KMS-11 (cell line): ENCODE data around the gene POU3F1.

Experiments
- H2AFZ ChIP-seq: fragments of 200-600 bp; sonication (generic); 2 replicates; pipeline ENCODE4 v1.6.1; 2016; ENCODE audit warnings: antibody characterized with exemption, mixed run types, low read depth
- H3K27ac ChIP-seq: fragments of 200-600 bp; sonication (generic); 2 replicates; pipeline ENCODE4 v1.6.1; 2016; ENCODE audit warnings: mild to moderate bottlenecking, mixed run types
- H3K27me3 ChIP-seq: fragments of 200-600 bp; sonication (generic); 2 replicates; pipeline ENCODE4 v1.6.1; 2017; ENCODE audit warnings: mild to moderate bottlenecking, low read depth, mixed run types, moderate library complexity; ENCODE audit not compliant: insufficient read depth
- H3K36me3 ChIP-seq: fragments of 200-600 bp; sonication (generic); 2 replicates; pipeline ENCODE4 v1.6.1; 2017; ENCODE audit warnings: mild to moderate bottlenecking, mixed run types; ENCODE audit not compliant: insufficient read depth
- H3K4me1 ChIP-seq: fragments of 200-600 bp; sonication (generic); 2 replicates; pipeline ENCODE4 v1.6.1; 2016; ENCODE audit warnings: mild to moderate bottlenecking, low read depth, mixed run types; ENCODE audit not compliant: poor library complexity, severe bottlenecking
- H3K4me2 ChIP-seq: fragments of 200-600 bp; sonication (generic); 2 replicates; pipeline ENCODE4 v1.7.0; 2016; ENCODE audit warnings: mild to moderate bottlenecking, mixed run types
- H3K4me3 ChIP-seq: fragments of 200-600 bp; sonication (generic); IDR thresholded peaks from 2 replicates; pipeline ENCODE4 v1.6.1; 2017; ENCODE audit warnings: low read depth, low read length, mixed read lengths; ENCODE audit not compliant: insufficient read depth
- H3K79me2 ChIP-seq: fragments of 200-600 bp; sonication (generic); 2 replicates; pipeline ENCODE4 v1.6.1; 2016; ENCODE audit warnings: low read depth, mixed run types; ENCODE audit not compliant: insufficient read depth
- H3K9ac ChIP-seq: fragments of 200-600 bp; sonication (generic); 2 replicates; pipeline ENCODE4 v1.6.1; 2016; ENCODE audit warnings: mild to moderate bottlenecking, mixed run types
- H4K20me1 ChIP-seq: fragments of 200-600 bp; sonication (generic); 2 replicates; pipeline ENCODE4 v1.6.1; 2016; ENCODE audit warnings: mild to moderate bottlenecking, mixed run types; ENCODE audit not compliant: insufficient read depth
- TF ChIP-seq, protein P1 (sequence below): fragments of 200-600 bp; sonication (generic); conservative IDR thresholded peaks from 2 replicates; pipeline ENCODE4 v1.6.1; 2017; ENCODE audit warnings: low read depth, mild to moderate bottlenecking, antibody characterized with exemption, low read length, moderate library complexity, mixed read lengths

The POU3F1 gene

GRCh38 chr1:38092256-38092655, 45.7 kb upstream of the POU3F1 start:
- Histone ChIP-seq H3K27me3 (no peaks in the 10 kb centered on the region), H3K9ac (no peak overlapping the region), H3K4me3 (no peak overlapping the region), H4K20me1 (no peaks in the 10 kb centered on the region), H3K27ac (no peak overlapping the region), H3K79me2 (no peaks in the 10 kb centered on the region), H3K4me2 (no peak overlapping the region), H2AFZ (no peak overlapping the region), H3K4me1 (no peaks in the 10 kb centered on the region), H3K36me3 (no peaks in the 10 kb centered on the region)
- TF ChIP-seq, protein P1, sequence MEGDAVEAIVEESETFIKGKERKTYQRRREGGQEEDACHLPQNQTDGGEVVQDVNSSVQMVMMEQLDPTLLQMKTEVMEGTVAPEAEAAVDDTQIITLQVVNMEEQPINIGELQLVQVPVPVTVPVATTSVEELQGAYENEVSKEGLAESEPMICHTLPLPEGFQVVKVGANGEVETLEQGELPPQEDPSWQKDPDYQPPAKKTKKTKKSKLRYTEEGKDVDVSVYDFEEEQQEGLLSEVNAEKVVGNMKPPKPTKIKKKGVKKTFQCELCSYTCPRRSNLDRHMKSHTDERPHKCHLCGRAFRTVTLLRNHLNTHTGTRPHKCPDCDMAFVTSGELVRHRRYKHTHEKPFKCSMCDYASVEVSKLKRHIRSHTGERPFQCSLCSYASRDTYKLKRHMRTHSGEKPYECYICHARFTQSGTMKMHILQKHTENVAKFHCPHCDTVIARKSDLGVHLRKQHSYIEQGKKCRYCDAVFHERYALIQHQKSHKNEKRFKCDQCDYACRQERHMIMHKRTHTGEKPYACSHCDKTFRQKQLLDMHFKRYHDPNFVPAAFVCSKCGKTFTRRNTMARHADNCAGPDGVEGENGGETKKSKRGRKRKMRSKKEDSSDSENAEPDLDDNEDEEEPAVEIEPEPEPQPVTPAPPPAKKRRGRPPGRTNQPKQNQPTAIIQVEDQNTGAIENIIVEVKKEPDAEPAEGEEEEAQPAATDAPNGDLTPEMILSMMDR = no peak

DNA sequence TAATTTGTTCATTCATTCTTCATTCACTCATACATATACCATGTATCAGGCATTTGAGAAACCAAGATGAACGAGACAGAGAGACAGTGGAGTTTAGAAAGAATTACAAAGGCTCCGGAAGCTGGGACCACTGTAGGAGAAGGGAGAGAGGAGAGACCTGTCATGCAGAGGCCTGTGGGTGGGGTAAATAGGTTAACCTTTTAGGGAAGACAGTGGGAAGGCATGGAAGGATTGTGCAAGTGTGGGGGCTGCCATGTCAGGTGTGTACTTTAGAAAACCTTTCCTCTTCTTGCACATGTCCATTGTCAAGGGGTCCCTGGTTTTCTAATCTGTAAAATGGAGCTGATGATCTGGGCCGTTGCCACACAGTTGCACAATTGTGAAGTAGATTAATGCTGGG, 44.2 kb upstream of the POU3F1 start:
- no peak overlapping the region for H3K4me2 ChIP-seq
- H3K9ac ChIP-seq = no peak overlapping the region
- no peaks in the 10 kb centered on the region for H3K27me3 ChIP-seq
- no peaks in the 10 kb centered on the region for H3K79me2 ChIP-seq
- no peak overlapping the region for H3K27ac ChIP-seq
- TF ChIP-seq, protein P1 = no peak
- no peaks in the 10 kb centered on the region for H4K20me1 ChIP-seq
- H3K4me1 ChIP-seq = no peaks in the 10 kb centered on the region
- H3K4me3 ChIP-seq = no peak overlapping the region
- H3K36me3 ChIP-seq = no peaks in the 10 kb centered on the region
- H2AFZ ChIP-seq = no peak overlapping the region

- Histone ChIP-seq H3K9ac (no peak overlapping the region), H3K27ac (no peak overlapping the region), H4K20me1 (no peaks in the 10 kb centered on the region), H3K4me1 (no peaks in the 10 kb centered on the region), H2AFZ (no peak overlapping the region), H3K4me3 (no peak overlapping the region), H3K79me2 (no peaks in the 10 kb centered on the region), H3K27me3 (no peaks in the 10 kb centered on the region), H3K36me3 (no peaks in the 10 kb centered on the region), H3K4me2 (no peak overlapping the region)
- TF ChIP-seq, protein P1 = no peak
Measured at GRCh38 chr1:38089712-38090360, 43.2 kb upstream of the POU3F1 start.

DNA sequence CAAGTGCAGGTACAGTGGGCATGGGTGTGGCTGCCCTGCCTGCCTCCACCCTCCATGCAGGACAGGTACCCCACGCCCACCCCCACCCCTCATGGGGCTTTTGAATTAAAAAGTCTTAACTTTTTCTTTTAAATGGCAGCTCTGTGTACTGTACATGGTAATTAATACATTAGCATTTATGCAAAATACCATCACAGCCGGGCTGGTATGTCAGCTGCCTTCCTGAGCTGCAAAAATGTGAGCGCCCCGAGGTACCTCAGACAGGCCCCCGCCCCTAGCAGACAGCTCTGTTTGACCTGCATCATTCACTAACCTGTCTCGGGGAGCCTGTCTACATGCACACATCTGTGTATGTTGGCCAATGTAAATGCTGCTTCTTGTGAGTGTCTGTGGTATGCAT, 42.2 kb upstream of the POU3F1 start:
- Histone ChIP-seq H3K27ac (no peak overlapping the region), H3K36me3 (no peaks in the 10 kb centered on the region), H4K20me1 (no peaks in the 10 kb centered on the region), H3K9ac (no peak overlapping the region), H3K79me2 (no peaks in the 10 kb centered on the region), H3K27me3 (no peaks in the 10 kb centered on the region), H3K4me3 (no peak overlapping the region), H3K4me2 (no peak overlapping the region), H2AFZ (no peak overlapping the region), H3K4me1 (no peaks in the 10 kb centered on the region)
- TF ChIP-seq, protein P1 = no peak
